ENCODE measurements around the gene ZNF577. TPM values are rescaled to one million over a fixed set of nuclear protein-coding genes. Genes with fewer than 3 reads are reported as not detected.
"Not testable (repeated sequence)": the region's sequence is repeated elsewhere in the genome, so short reads cannot be mapped to it uniquely, and the experiment has no call there.

Gene ZNF577
- total RNA-seq, 2 donors from 2014 or later, result 6.4 to 9.5 TPM

GRCh38 chr19:51921949-51922348 lies 34.2 kb upstream of the ZNF577 start:
- Histone ChIP-seq H3K27ac (no peak overlapping the region), H3K4me3 (no peak overlapping the region), H3K36me3 (no peaks in the 10 kb centered on the region), H3K4me1 (no peaks in the 10 kb centered on the region), H3K9me3 (peaks cover 12 to 65% of the 10 kb centered on the region in 2 donors), H3K27me3 (no peaks in the 10 kb centered on the region)
- DNase-seq (ENCODE audit: low spot score), result no peak
- TF ChIP-seq, protein P1, sequence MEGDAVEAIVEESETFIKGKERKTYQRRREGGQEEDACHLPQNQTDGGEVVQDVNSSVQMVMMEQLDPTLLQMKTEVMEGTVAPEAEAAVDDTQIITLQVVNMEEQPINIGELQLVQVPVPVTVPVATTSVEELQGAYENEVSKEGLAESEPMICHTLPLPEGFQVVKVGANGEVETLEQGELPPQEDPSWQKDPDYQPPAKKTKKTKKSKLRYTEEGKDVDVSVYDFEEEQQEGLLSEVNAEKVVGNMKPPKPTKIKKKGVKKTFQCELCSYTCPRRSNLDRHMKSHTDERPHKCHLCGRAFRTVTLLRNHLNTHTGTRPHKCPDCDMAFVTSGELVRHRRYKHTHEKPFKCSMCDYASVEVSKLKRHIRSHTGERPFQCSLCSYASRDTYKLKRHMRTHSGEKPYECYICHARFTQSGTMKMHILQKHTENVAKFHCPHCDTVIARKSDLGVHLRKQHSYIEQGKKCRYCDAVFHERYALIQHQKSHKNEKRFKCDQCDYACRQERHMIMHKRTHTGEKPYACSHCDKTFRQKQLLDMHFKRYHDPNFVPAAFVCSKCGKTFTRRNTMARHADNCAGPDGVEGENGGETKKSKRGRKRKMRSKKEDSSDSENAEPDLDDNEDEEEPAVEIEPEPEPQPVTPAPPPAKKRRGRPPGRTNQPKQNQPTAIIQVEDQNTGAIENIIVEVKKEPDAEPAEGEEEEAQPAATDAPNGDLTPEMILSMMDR (IDR thresholded peaks at IDR 0.05), result no peak

- Histone ChIP-seq H3K27ac (no peak overlapping the region), H3K27me3 (no peaks in the 10 kb centered on the region), H3K4me3 (no peak overlapping the region), H3K9me3 (peaks cover 23 to 86% of the 10 kb centered on the region in 2 donors), H3K4me1 (no peaks in the 10 kb centered on the region), H3K36me3 (no peaks in the 10 kb centered on the region)
- TF ChIP-seq, protein P1 (IDR thresholded peaks at IDR 0.05), result no peak
- DNase-seq (ENCODE audit: low spot score), result no peak
Observed at GRCh38 chr19:51919606-51920005, 31.9 kb upstream of the ZNF577 start.

DNA sequence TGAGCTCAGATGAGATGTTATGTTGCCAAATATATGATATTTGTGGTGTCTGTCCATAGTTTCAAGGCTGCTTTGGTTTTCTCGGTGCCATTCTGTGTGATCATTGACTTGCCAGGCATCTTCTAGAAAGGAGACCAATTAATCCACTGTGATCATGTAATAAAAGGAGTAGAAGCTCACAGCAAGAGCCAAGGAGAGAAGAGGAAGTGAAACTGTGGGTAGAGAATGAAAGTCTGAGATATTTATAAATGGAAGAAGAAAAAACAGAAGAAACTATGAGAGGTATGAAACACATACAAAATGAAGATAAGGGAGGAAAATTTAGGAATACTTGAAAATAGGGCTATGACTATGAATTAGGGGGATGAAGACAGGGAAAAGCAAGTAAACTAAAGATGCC lies 28.4 kb upstream of the ZNF577 start:
- Histone ChIP-seq H3K27ac (no peak overlapping the region), H3K4me3 (no peak overlapping the region), H3K27me3 (no peaks in the 10 kb centered on the region), H3K9me3 (peaks cover 16 to 79% of the 10 kb centered on the region in 2 donors), H3K4me1 (no peaks in the 10 kb centered on the region), H3K36me3 (no peaks in the 10 kb centered on the region)
- no peak for DNase-seq (ENCODE audit: low spot score)
- TF ChIP-seq, protein P1 (IDR thresholded peaks at IDR 0.05), result no peak

DNA sequence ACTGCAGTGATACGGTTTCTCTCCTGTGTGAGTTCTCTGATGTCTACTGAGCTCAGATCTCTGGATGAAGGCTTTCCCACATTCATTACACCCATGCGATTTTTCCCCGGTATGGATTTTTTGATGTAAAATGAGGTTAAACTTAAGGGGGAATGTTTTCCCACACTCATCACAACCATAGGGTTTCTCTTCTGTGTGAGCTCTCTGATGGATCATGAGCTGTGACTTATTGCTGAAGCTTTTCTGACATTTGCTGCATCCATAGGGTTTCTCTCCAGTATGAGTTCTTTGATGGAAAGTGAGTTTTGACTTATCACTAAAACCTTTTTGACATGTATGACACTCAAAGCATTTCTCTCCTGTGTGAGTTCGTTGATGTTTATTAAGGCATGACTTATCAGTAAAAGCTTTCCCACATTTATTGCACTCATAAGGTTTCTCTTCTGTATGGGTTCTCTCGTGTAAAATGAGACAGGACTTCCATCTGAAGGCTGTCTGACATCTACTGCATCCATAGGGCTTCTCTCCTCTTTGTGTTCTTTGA lies 27.6 kb upstream of the ZNF577 start:
- Histone ChIP-seq H3K9me3 (peaks cover 16 to 74% of the 10 kb centered on the region in 2 donors), H3K4me1 (no peaks in the 10 kb centered on the region), H3K27ac (no peak overlapping the region), H3K4me3 (no peak overlapping the region), H3K36me3 (no peaks in the 10 kb centered on the region), H3K27me3 (no peaks in the 10 kb centered on the region)
- TF ChIP-seq, protein P1 (IDR thresholded peaks at IDR 0.05), result no peak
- DNase-seq (ENCODE audit: low spot score), result no peak

GRCh38 chr19:51907981-51908380 lies 20.2 kb upstream of the ZNF577 start:
- H3K27ac ChIP-seq; H3K9me3 ChIP-seq; H3K27me3 ChIP-seq; H3K36me3 ChIP-seq; DNase-seq (ENCODE audit: low spot score); H3K4me3 ChIP-seq: not testable (repeated sequence)
- H3K4me1 ChIP-seq, result peaks cover 0 to 11% of the 10 kb centered on the region in 2 donors

GRCh38 chr19:51906108-51906507 lies 18.4 kb upstream of the ZNF577 start:
- H3K4me1 ChIP-seq, result peaks cover 0 to 15% of the 10 kb centered on the region in 2 donors
- not testable (repeated sequence) for H3K9me3 ChIP-seq; H3K27ac ChIP-seq; DNase-seq (ENCODE audit: low spot score); H3K36me3 ChIP-seq; H3K4me3 ChIP-seq; H3K27me3 ChIP-seq

- H3K4me3 ChIP-seq; DNase-seq (ENCODE audit: low spot score); H3K27me3 ChIP-seq; H3K36me3 ChIP-seq; H3K27ac ChIP-seq; H3K9me3 ChIP-seq: not testable (repeated sequence)
- H3K4me1 ChIP-seq, result peaks cover 0 to 15% of the 10 kb centered on the region in 2 donors
Observed at GRCh38 chr19:51905639-51906038, 17.9 kb upstream of the ZNF577 start.
